Activated naive CD8-positive, alpha-beta T cell (primary cell): ENCODE measurements around the gene TOMM70.
A peak's percentile ranks its signal among the peaks of the same experiment; 100 is the strongest.

ENCODE experiments used
- H3K27ac Mint-ChIP-seq: one replicate; pipeline ENCODE4 v1.8.0; 2021; ENCODE audit warnings: mixed read lengths
- H3K27me3 Mint-ChIP-seq: one replicate; pipeline ENCODE4 v1.8.0; 2021; ENCODE audit warnings: mixed read lengths
- H3K36me3 Mint-ChIP-seq: one replicate; pipeline ENCODE4 v1.8.0; 2021; ENCODE audit warnings: mixed read lengths
- H3K4me1 Mint-ChIP-seq: one replicate; pipeline ENCODE4 v1.8.0; 2021; ENCODE audit warnings: low read depth, mixed read lengths
- H3K4me3 Mint-ChIP-seq: one replicate; pipeline ENCODE4 v1.8.0; 2021; ENCODE audit warnings: mild to moderate bottlenecking, mixed read lengths
- H3K9me3 Mint-ChIP-seq: one replicate; pipeline ENCODE4 v1.8.0; 2021; ENCODE audit warnings: low read depth, mixed read lengths

Gene TOMM70

DNA sequence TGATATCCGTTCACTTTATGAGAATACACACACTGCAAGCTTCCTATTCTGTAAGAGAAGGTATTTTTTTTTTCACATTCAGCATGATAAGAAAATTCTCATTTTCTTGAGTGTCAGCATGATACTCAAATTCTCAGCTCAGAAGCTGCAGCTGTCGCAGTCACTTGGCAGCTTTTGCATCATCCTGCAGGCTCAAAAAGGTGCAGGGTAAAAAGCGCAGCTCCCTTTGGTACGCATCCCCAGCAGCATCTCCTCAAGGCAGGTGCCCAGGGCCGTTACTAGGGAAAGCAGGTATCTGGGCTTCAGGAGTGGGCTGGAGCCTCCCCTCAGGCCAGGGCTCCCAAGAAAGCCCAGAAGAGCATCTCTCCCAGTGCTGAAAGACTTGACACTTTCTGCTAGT, 22.7 kb upstream of the TOMM70 start:
- peaks cover 3% of the 10 kb centered on the region for H3K27me3 Mint-ChIP-seq
- no peak overlapping the region for H3K4me3 Mint-ChIP-seq
- H3K9me3 Mint-ChIP-seq: no peaks in the 10 kb centered on the region
- H3K36me3 Mint-ChIP-seq: no peaks in the 10 kb centered on the region
- no peaks in the 10 kb centered on the region for H3K4me1 Mint-ChIP-seq
- no peak overlapping the region for H3K27ac Mint-ChIP-seq

DNA sequence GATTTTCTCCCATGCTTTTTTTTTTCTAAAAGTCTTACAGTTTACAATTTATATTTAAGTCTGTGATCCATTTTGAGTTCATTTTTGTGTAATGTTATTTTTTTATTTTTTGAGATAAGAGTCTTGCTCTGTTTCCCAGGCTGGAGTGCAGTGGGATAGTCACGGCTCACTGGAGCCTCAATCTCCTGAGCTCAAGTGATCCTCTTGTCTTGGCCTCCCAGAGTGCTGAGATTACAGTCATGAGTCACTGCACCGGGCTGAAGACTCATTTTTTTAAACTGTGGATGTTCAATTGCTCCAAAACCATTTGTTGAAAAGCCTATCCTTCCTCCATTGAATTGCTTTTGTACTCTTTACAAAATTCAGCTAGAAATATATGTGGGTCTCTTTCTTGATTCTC, 20.0 kb upstream of the TOMM70 start:
- H3K4me1 Mint-ChIP-seq: no peaks in the 10 kb centered on the region
- no peaks in the 10 kb centered on the region for H3K9me3 Mint-ChIP-seq
- no peak overlapping the region for H3K27ac Mint-ChIP-seq
- no peaks in the 10 kb centered on the region for H3K36me3 Mint-ChIP-seq
- H3K27me3 Mint-ChIP-seq: no peaks in the 10 kb centered on the region
- H3K4me3 Mint-ChIP-seq: no peak overlapping the region

DNA sequence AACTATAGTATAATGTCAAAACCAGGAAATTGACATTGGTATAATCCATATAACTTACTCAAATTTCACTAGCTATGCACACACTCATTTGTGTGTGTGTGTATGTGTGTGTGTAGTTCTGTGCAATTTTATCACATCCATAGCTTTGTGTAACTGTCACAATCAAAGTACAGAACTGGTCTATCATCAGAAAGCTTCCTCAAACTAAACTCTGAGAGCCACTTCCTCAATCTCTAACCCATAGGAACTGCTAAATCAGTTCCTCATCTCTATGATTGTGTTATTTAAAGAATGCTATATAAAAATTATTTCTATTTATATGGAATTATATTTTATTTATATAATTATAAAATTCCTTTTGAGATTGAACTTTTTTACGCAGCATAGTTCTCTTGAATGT, 18.5 kb upstream of the TOMM70 start:
- no peak overlapping the region for H3K27ac Mint-ChIP-seq
- H3K4me3 Mint-ChIP-seq: no peak overlapping the region
- no peaks in the 10 kb centered on the region for H3K36me3 Mint-ChIP-seq
- H3K9me3 Mint-ChIP-seq: no peaks in the 10 kb centered on the region
- H3K4me1 Mint-ChIP-seq: no peaks in the 10 kb centered on the region
- H3K27me3 Mint-ChIP-seq: no peaks in the 10 kb centered on the region

DNA sequence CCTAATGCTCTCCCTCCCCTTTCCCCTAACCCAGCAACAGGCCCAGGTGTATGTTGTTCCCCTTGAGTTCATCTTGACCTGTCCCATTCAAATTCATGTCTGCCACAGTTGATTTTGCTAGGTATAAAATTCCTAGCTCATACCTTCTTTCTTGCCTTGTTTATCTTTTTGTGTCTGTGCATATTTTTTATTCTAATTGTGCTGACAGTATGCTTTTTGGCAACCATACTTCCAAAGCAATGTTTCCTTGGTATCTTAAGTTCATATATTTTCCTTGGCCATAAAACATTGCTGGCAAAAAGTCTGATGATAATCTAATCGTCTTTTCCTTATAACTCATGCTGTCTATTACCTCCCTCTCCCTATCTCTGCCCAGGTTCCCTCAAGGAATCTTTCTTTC, 16.0 kb upstream of the TOMM70 start:
- H3K27me3 Mint-ChIP-seq: no peaks in the 10 kb centered on the region
- no peak overlapping the region for H3K27ac Mint-ChIP-seq
- no peak overlapping the region for H3K4me3 Mint-ChIP-seq
- H3K36me3 Mint-ChIP-seq: peaks cover 19% of the 10 kb centered on the region
- H3K4me1 Mint-ChIP-seq: no peaks in the 10 kb centered on the region
- H3K9me3 Mint-ChIP-seq: peaks cover 5% of the 10 kb centered on the region

DNA sequence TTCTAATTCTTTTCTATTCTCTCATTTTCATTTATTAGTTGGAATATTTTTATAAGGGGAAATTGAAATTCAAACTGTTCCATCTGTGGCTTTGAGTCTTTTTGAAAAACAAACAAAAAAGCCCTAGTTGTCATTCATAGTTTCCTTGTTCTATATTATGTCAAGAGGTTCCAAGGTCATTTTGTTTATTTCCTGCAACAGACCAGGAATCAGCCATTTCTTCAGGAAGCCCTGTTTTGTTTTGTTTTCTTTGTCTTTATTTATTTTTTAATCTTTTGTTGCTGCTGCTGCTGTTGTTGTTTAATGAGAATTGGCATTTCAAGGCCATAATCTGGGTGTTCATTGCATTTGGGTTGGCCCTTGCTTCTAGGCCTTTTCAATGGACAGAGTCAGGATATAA, 15.3 kb upstream of the TOMM70 start:
- Mint-ChIP-seq H3K27me3 (no peaks in the 10 kb centered on the region), H3K27ac (no peak overlapping the region), H3K9me3 (peaks cover 10% of the 10 kb centered on the region), H3K36me3 (peaks cover 24% of the 10 kb centered on the region), H3K4me1 (no peaks in the 10 kb centered on the region), H3K4me3 (no peak overlapping the region)

DNA sequence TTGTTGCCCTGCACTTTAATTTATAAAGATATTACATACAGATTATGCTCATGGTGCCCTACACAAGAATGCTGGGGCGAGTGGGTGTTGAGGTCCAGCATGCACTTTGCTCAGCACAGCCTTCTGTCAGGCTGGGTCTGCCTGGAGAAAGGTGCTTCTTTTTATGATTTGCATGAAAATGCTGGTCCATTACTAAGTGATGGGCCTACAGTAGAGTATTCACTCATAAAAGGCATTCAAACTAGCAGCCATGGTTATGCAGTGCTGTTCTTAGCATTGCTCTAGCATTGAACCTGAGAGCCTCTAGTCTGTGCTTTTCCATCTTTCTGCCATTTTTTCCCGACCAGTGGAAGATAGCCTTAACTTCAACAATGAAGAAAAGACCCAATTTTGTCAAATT, 12.7 kb upstream of the TOMM70 start:
- Mint-ChIP-seq H3K4me1 (no peaks in the 10 kb centered on the region), H3K9me3 (peaks cover 19% of the 10 kb centered on the region), H3K27ac (no peak overlapping the region), H3K27me3 (no peaks in the 10 kb centered on the region), H3K4me3 (no peak overlapping the region), H3K36me3 (peaks cover 36% of the 10 kb centered on the region)

DNA sequence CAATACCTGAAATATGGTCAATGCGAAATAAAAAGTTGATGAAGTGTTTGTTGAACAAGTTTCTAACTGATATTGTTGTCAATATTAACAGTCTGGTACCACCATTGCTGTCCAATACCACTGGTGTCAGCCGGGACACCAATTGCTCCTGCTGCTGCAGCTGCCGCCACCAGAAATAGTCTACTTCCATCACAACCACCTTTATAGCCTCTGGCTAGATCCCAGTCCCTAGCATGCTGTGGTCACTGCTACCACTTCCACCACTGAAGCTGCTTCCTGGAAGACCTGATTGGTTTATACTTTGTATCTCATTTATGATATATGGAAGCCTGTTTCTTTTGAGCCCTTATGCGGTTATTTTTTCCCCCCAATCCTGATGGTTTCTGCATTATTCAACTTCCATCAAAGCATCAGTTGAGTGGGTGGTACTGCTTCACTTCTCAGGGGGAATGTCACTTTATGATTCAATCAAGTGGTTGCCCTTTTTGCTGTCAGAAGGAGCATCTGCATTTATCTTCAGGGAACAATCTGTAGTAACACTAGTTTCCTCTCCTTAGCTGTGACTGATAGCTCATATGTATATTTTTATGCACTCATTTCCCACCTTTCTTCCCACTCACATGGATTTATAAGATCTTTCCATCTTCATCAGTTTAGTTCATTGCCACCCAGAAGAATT, 12.2 kb upstream of the TOMM70 start:
- H3K27ac Mint-ChIP-seq: no peak overlapping the region
- no peaks in the 10 kb centered on the region for H3K27me3 Mint-ChIP-seq
- H3K4me3 Mint-ChIP-seq: no peak overlapping the region
- peaks cover 38% of the 10 kb centered on the region for H3K36me3 Mint-ChIP-seq
- no peaks in the 10 kb centered on the region for H3K4me1 Mint-ChIP-seq
- peaks cover 19% of the 10 kb centered on the region for H3K9me3 Mint-ChIP-seq

DNA sequence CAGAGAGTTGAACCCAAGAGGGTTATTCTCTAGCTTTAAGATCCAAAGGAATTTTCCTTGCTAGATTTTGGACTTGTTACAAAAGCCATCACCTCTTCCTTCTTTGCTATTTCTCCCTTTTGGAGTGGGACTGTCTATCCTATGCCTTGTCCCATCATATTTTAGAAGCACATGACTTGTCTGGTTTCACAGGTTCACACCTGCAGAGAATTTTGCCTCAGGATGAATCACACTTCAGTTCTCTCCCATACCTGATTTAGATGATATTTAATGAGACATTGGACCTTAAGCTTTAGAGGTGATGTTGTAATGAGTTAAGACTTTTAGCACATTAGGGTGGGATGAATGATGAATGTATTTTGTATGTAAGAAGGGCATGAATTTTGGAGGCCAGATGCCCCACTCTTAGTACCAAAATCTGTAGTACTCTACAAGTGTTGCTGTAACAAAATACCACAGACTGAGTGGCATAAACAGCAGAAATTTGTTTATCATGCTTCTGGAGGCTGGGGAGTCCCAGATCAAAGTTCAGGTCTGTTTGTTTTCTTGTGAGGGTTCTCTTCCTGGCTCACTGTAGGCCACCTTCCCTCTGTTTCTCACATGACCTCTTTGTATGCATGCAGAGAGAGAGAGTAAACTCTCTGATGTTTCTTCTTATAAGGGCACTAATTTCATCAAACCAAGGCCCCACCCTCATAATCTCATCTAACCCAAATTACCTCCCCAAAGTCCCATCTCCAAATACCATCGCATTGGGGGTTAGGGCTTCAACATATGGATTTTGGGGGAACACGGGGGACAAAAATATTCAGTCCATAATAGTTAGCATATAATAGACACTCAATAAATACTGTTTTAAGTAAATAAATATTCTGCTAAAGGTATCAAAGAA, 10.4 kb upstream of the TOMM70 start:
- Mint-ChIP-seq H3K4me3 (no peak overlapping the region), H3K4me1 (peaks cover 2% of the 10 kb centered on the region), H3K27ac (no peak overlapping the region), H3K9me3 (peaks cover 28% of the 10 kb centered on the region), H3K36me3 (peaks cover 47% of the 10 kb centered on the region), H3K27me3 (no peaks in the 10 kb centered on the region)

DNA sequence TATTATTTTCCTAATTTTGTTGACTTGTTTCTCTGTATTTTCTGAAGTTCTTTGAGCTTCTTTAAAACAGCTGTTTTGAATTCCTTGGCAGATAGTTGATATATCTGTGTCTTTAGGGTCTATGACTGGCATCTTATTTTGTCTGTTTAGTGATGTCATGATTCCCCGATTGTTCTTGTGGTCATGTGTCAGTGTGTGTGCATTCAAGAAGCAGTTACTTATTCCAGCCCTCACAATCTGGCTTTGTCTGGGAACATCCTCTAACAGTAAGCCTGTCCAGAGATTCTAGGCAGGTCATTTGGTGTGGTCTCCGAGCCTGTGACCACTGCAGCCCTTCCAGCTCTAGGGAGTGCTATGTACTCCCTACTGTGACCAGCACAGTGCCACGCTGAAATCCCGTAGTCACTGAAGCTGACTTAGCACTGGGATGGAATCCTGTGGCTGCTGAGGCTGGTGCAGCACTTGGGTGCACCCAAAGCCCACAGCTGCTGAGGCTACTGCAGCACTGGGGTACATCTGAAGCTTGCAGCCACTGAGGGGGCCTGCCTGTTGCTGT, 7.2 kb upstream of the TOMM70 start:
- no peak overlapping the region for H3K4me3 Mint-ChIP-seq
- H3K4me1 Mint-ChIP-seq: peaks cover 23% of the 10 kb centered on the region
- H3K27ac Mint-ChIP-seq: no peak overlapping the region
- peaks cover 28% of the 10 kb centered on the region for H3K9me3 Mint-ChIP-seq
- H3K36me3 Mint-ChIP-seq: peaks cover 41% of the 10 kb centered on the region
- H3K27me3 Mint-ChIP-seq: no peaks in the 10 kb centered on the region

DNA sequence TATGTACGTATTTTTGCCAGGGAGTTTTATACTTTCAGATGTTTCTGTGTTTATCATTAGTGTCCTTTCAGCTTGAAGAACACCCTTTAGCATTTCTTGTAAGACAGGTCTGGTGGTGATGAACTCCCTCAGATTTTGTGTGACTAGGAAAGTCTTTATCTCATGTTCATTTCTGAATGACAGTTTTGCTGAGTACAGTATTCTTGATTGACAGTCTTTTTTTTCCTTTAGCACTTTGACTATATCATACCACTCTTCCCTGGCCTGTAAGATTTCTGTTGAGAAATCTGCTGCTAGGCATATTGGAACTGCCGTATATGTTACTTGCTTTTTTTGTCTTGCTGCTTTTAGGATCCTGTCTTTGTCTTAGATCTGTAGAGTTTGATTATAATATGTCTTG, 6.3 kb upstream of the TOMM70 start:
- H3K9me3 Mint-ChIP-seq: peaks cover 23% of the 10 kb centered on the region

DNA sequence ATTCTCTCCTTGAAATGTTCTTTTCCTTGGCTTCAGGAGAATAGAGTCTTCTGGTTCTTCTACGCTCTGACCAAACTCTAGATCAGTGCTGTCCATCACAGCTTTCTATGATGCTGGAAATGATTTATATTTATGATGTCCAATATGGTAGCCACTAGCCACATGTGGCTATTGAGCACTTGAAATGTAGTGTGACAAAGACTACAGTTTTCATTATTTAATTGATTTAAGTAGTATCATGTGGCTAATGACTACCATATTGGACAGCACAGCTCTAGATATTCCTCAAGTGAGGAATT, 3.3 kb upstream of the TOMM70 start:
- Mint-ChIP-seq H3K27ac (no peak overlapping the region), H3K4me1 (peaks cover 47% of the 10 kb centered on the region), H3K4me3 (peak overlapping the region; percentile 94), H3K36me3 (peaks cover 16% of the 10 kb centered on the region), H3K27me3 (no peaks in the 10 kb centered on the region), H3K9me3 (peaks cover 10% of the 10 kb centered on the region)

More for the DNA sequence above, 6.3 kb upstream of the TOMM70 start:
- Mint-ChIP-seq H3K27me3 (no peaks in the 10 kb centered on the region), H3K36me3 (peaks cover 33% of the 10 kb centered on the region), H3K4me1 (peaks cover 31% of the 10 kb centered on the region), H3K4me3 (no peak overlapping the region), H3K27ac (no peak overlapping the region)

DNA sequence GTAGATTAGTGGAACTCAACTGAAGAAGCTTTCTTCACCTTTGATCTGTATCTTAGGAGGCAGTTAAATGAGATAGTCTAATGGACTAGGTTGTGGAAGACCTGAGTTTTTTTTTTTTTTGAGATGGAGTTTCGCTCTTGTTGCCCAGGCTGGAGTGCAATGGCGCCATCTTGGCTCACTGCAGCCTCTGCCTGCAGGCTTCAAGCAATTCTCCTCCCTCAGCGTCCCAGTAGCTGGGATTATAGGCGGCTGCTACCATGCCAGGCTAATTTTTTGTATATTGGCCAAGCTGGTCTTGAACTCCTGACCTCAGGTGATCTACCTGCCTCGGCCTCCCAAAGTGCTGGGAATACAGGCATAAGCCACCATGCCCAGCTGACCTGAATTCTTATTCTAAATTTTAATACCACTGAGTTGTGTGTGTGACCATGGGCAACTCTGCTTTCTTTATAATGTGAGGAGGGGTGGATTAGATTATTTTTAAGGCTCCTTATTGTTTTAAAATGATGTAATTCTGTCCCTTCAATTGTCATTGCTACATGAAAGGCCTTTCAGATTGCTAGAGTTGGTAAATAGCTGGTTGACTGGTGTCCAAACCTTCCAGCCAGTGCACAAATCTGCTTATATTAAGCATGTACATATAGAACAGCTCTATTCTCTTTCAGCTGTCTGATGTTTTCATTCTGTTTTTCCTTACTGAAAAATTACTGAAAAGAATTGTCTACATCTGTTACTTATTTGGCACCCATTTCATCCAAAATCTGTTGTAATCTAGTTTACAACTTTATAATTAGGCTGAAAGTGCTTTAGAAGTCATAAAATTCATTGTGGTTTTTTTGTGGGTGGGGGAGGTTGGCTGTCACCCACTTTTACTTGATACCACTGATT, 2.7 kb upstream of the TOMM70 start:
- Mint-ChIP-seq H3K4me3 (peak overlapping the region; percentile 94), H3K27ac (no peak overlapping the region), H3K27me3 (no peaks in the 10 kb centered on the region), H3K36me3 (peaks cover 13% of the 10 kb centered on the region), H3K9me3 (peaks cover 10% of the 10 kb centered on the region), H3K4me1 (peaks cover 51% of the 10 kb centered on the region)

DNA sequence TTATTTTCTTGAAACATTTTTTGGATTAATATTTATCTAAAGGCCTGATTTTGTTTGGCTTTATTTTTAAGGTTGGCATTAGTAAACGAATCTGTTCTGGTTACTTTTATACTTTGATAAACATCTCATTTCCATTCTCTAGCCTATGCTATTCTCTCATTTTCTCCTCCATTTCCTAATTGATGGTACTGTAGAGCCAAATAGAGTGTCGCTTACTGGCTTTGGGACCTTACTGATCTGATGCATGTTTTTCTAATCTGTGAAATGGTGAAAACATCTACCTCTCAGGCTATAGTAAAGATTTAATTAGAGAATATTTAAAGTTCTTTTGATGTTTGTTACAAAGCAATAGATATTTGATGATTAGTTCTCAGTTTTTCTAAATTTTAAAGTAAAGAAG, 2.0 kb upstream of the TOMM70 start:
- Mint-ChIP-seq H3K4me3 (peak overlapping the region; percentile 94), H3K27ac (no peak overlapping the region), H3K9me3 (peaks cover 8% of the 10 kb centered on the region), H3K27me3 (no peaks in the 10 kb centered on the region), H3K36me3 (peaks cover 10% of the 10 kb centered on the region), H3K4me1 (peaks cover 55% of the 10 kb centered on the region)

DNA sequence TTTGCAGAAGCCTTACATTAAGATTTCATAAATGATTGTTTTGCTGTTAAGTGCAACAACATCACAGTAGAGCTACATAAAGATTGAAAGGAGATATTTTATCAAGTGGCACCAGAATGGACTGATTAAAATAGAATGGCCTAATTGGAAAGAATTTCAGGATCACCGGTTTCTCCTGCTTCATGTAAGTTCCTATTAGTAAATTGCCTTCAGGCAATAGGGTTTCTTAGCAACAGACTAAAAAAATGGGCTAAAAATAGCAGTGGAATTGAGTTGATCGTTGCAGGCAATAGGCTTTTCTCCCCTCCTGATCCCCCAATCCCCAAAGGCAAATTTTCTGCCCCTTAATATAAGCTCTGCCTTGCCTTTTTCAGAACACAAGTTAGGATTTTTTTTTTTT, 1.4 kb upstream of the TOMM70 start:
- Mint-ChIP-seq H3K4me1 (peaks cover 58% of the 10 kb centered on the region), H3K27me3 (no peaks in the 10 kb centered on the region), H3K4me3 (peak overlapping the region; percentile 94), H3K36me3 (peaks cover 4% of the 10 kb centered on the region), H3K9me3 (peaks cover 2% of the 10 kb centered on the region), H3K27ac (peak overlapping the region; percentile 98)

DNA sequence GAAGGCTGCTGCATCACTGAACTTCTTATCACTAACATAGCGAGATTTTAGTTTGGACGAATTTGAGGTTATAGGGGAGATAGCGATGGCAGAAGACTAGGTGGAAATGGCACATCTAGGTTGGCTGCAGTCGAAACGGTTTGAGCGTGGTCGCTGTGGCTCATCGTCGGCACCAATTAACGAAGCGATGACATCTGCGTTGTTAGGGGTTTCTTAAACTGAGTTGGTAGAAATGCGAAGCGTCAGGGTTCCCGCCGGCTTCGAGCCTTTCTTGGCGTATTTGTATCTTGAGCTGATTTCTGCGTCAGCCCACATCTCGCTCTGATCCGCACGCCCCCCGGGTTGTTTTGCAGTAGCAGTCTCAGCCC, 769 bp upstream of the TOMM70 start:
- Mint-ChIP-seq H3K4me1 (peaks cover 64% of the 10 kb centered on the region), H3K27me3 (no peaks in the 10 kb centered on the region)

More for the DNA sequence above, 769 bp upstream of the TOMM70 start:
- Mint-ChIP-seq H3K9me3 (no peaks in the 10 kb centered on the region), H3K36me3 (peaks cover 2% of the 10 kb centered on the region), H3K4me3 (peak overlapping the region; percentile 94), H3K27ac (peak overlapping the region; percentile 98)
